Neural progenitor cell (in vitro differentiated cells): ENCODE results near the gene MTTP. TPM values are rescaled to one million over a fixed set of nuclear protein-coding genes. Genes with fewer than 3 reads are reported as not detected.

Source experiments
- DNase-seq: peaks from one replicate; pipeline ENCODE4 v3.0.0-alpha.2; 2016; ENCODE audit warnings: low spot score
- H2AFZ ChIP-seq: fragments of 200-600 bp; sonication (generic); replicated peaks from 2 replicates; pipeline ENCODE4 v1.6.1; 2016; ENCODE audit warnings: antibody characterized with exemption
- H3F3A ChIP-seq: fragments of 200-600 bp; sonication (generic); 2 replicates; pipeline ENCODE4 v1.6.1; 2016; ENCODE audit warnings: antibody characterized with exemption, low read depth
- H3K27ac ChIP-seq: fragments of 200-600 bp; sonication (generic); 2 replicates; pipeline ENCODE4 v1.5.1; 2016; ENCODE audit warnings: mild to moderate bottlenecking
- H3K27me3 ChIP-seq: fragments of 200-600 bp; sonication (generic); 2 replicates; pipeline ENCODE4 v1.6.1; 2016; ENCODE audit warnings: mild to moderate bottlenecking, moderate library complexity
- H3K36me3 ChIP-seq: fragments of 200-600 bp; sonication (generic); 2 replicates; pipeline ENCODE4 v1.5.1; 2016
- H3K4me1 ChIP-seq: fragments of 200-600 bp; sonication (generic); 2 replicates; pipeline ENCODE4 v1.6.1; 2016; ENCODE audit warnings: mixed run types
- H3K4me2 ChIP-seq: fragments of 200-600 bp; sonication (generic); 2 replicates; pipeline ENCODE4 v1.6.1; 2016
- H3K4me3 ChIP-seq: fragments of 200-600 bp; sonication (generic); 2 replicates; pipeline ENCODE4 v1.5.1; 2016
- H3K79me2 ChIP-seq: fragments of 200-600 bp; sonication (generic); 2 replicates; pipeline ENCODE4 v1.6.1; 2016; ENCODE audit warnings: low read depth
- H3K9ac ChIP-seq: fragments of 200-600 bp; sonication (generic); 2 replicates; pipeline ENCODE4 v1.6.1; 2016
- H3K9me3 ChIP-seq: fragments of 200-600 bp; sonication (generic); 2 replicates; pipeline ENCODE4 v1.5.1; 2016; ENCODE audit warnings: low read depth
- H4K20me1 ChIP-seq: fragments of 200-600 bp; sonication (generic); 2 replicates; pipeline ENCODE4 v1.6.1; 2016; ENCODE audit warnings: low read depth
- H3K27ac Mint-ChIP-seq: 3 replicates; pipeline ENCODE4 v1.8.0; 2021; ENCODE audit warnings: mixed read lengths
- H3K27me3 Mint-ChIP-seq: 2 replicates; pipeline ENCODE4 v1.8.0; 2022; ENCODE audit warnings: low read depth, mild to moderate bottlenecking, inconsistent platforms, moderate library complexity, mixed read lengths; ENCODE audit not compliant: insufficient read depth
- H3K36me3 Mint-ChIP-seq: 3 replicates; pipeline ENCODE4 v1.8.0; 2021; ENCODE audit warnings: mixed read lengths
- H3K4me1 Mint-ChIP-seq: 3 replicates; pipeline ENCODE4 v1.8.0; 2021; ENCODE audit warnings: mixed read lengths
- H3K4me3 Mint-ChIP-seq: 3 replicates; pipeline ENCODE4 v1.8.0; 2021; ENCODE audit warnings: mild to moderate bottlenecking, moderate library complexity, mixed read lengths
- H3K9me3 Mint-ChIP-seq: 3 replicates; pipeline ENCODE4 v1.8.0; 2020; ENCODE audit warnings: mixed read lengths
- CTCF ChIP-seq: fragments of 200-600 bp; sonication (generic); IDR thresholded peaks from 2 replicates; pipeline ENCODE4 v1.5.1; 2017; ENCODE audit warnings: antibody characterized with exemption, mild to moderate bottlenecking
- EZH2 ChIP-seq: fragments of 200-600 bp; sonication (generic); IDR thresholded peaks from 2 replicates; pipeline ENCODE4 v1.6.1; 2017; ENCODE audit warnings: antibody characterized with exemption, mild to moderate bottlenecking, moderate library complexity
- EZH2phosphoT487 ChIP-seq: fragments of 200-600 bp; sonication (generic); IDR thresholded peaks from 2 replicates; pipeline ENCODE4 v1.6.1; 2017; ENCODE audit warnings: antibody characterized with exemption
- total RNA-seq: library from RNA; depleted of rRNA; stranded (reverse); fragments of >200 nt; gene quantifications from 2 replicates; pipeline ENCODE4 v1.2.3, GENCODE V29; 2015; ENCODE audit warnings: low replicate concordance

The MTTP gene
- total RNA-seq, 1 donor from 2014 or later = 4.4 TPM

GRCh38 chr4:99652596-99653436 is 78.2 kb downstream of the MTTP start:
- H3K27ac ChIP-seq = no peak overlapping the region
- Mint-ChIP-seq H3K9me3 (no peaks in the 10 kb centered on the region), H3K27ac (peak overlapping the region; percentile 46), H3K4me3 (peak overlapping the region; percentile 35), H3K36me3 (no peaks in the 10 kb centered on the region), H3K4me1 (peaks cover 25% of the 10 kb centered on the region), H3K27me3 (peaks cover 2% of the 10 kb centered on the region)
- TF ChIP-seq EZH2 (no peak), EZH2phosphoT487 (no peak), CTCF (no peak)
- H3K9me3 ChIP-seq = no peaks in the 10 kb centered on the region
- no peak overlapping the region for H3K4me3 ChIP-seq
- no peaks in the 10 kb centered on the region for H3K4me1 ChIP-seq
- H3K4me2 ChIP-seq = no peak overlapping the region
- DNase-seq = no peak
- no peak overlapping the region for H2AFZ ChIP-seq
- H4K20me1 ChIP-seq = no peaks in the 10 kb centered on the region
- no peaks in the 10 kb centered on the region for H3K27me3 ChIP-seq
- no peaks in the 10 kb centered on the region for H3F3A ChIP-seq
- H3K9ac ChIP-seq = no peak overlapping the region
- H3K36me3 ChIP-seq = no peaks in the 10 kb centered on the region
- H3K79me2 ChIP-seq = no peaks in the 10 kb centered on the region

- no peak overlapping the region for H2AFZ ChIP-seq
- H3K27ac ChIP-seq = no peak overlapping the region
- H3K9me3 ChIP-seq = no peaks in the 10 kb centered on the region
- Mint-ChIP-seq H3K4me1 (peaks cover 25% of the 10 kb centered on the region), H3K36me3 (no peaks in the 10 kb centered on the region), H3K4me3 (no peak overlapping the region), H3K27ac (peak overlapping the region; percentile 81), H3K27me3 (peaks cover 2% of the 10 kb centered on the region), H3K9me3 (no peaks in the 10 kb centered on the region)
- no peak overlapping the region for H3K4me3 ChIP-seq
- H3K4me1 ChIP-seq = no peaks in the 10 kb centered on the region
- DNase-seq = no peak
- H3K27me3 ChIP-seq = no peaks in the 10 kb centered on the region
- no peaks in the 10 kb centered on the region for H3K79me2 ChIP-seq
- H3K36me3 ChIP-seq = no peaks in the 10 kb centered on the region
- H3K4me2 ChIP-seq = no peak overlapping the region
- no peak overlapping the region for H3K9ac ChIP-seq
- no peak for TF ChIP-seq EZH2phosphoT487
- TF ChIP-seq EZH2 = no peak
- TF ChIP-seq CTCF = no peak
- H3F3A ChIP-seq = no peaks in the 10 kb centered on the region
- H4K20me1 ChIP-seq = no peaks in the 10 kb centered on the region
Measured at GRCh38 chr4:99653916-99654315, 79.3 kb downstream of the MTTP start.

GRCh38 chr4:99654361-99654761 is 79.7 kb downstream of the MTTP start:
- no peak for DNase-seq
- Histone ChIP-seq H3K9me3 (no peaks in the 10 kb centered on the region), H3K79me2 (no peaks in the 10 kb centered on the region), H3F3A (no peaks in the 10 kb centered on the region), H4K20me1 (no peaks in the 10 kb centered on the region), H3K4me2 (no peak overlapping the region), H3K36me3 (no peaks in the 10 kb centered on the region), H3K9ac (no peak overlapping the region), H2AFZ (no peak overlapping the region), H3K4me3 (no peak overlapping the region), H3K4me1 (no peaks in the 10 kb centered on the region), H3K27ac (no peak overlapping the region), H3K27me3 (no peaks in the 10 kb centered on the region)
- TF ChIP-seq EZH2phosphoT487 (no peak), EZH2 (no peak), CTCF (no peak)
- Mint-ChIP-seq H3K4me1 (peaks cover 25% of the 10 kb centered on the region), H3K27ac (no peak overlapping the region), H3K9me3 (no peaks in the 10 kb centered on the region), H3K4me3 (no peak overlapping the region), H3K36me3 (no peaks in the 10 kb centered on the region), H3K27me3 (peaks cover 2% of the 10 kb centered on the region)
